ENCODE results near the gene PRKG1.
"Not testable (repeated sequence)": the region's sequence is repeated elsewhere in the genome, so short reads cannot be mapped to it uniquely, and the experiment has no call there.

DNA sequence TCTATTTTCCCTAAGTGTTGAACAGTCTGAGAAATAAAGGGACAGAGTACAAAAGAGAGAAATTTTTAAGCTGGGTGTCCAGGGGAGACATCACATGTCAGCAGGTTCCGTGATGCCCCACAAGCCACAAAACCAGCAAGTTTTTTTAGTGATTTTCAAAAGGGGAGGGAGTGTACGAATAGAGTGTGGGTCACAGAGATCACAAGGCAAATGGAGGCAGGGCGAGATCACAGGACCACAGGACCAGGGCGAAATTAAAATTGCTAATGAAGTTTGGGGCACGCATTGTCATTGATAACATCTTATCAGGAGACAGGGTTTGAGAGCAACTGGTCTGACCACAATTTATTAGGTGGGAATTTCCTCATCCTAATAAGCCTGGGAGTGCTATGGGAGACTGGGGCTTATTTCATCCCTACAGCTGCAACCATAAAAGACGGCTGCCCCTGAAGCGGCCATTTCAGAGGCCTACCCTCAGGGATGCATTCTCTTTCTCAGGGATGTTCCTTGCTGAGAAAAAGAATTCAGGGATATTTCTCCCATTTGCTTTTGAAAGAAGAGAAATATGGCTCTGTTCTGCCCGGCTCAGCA, 193.8 kb downstream of the PRKG1 start:
- TF ChIP-seq, protein P1, sequence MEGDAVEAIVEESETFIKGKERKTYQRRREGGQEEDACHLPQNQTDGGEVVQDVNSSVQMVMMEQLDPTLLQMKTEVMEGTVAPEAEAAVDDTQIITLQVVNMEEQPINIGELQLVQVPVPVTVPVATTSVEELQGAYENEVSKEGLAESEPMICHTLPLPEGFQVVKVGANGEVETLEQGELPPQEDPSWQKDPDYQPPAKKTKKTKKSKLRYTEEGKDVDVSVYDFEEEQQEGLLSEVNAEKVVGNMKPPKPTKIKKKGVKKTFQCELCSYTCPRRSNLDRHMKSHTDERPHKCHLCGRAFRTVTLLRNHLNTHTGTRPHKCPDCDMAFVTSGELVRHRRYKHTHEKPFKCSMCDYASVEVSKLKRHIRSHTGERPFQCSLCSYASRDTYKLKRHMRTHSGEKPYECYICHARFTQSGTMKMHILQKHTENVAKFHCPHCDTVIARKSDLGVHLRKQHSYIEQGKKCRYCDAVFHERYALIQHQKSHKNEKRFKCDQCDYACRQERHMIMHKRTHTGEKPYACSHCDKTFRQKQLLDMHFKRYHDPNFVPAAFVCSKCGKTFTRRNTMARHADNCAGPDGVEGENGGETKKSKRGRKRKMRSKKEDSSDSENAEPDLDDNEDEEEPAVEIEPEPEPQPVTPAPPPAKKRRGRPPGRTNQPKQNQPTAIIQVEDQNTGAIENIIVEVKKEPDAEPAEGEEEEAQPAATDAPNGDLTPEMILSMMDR (IDR thresholded peaks at IDR 0.05): not testable (repeated sequence)
- not testable (repeated sequence) for TF ChIP-seq POLR2A (IDR thresholded peaks at IDR 0.05; ENCODE audit: low read depth)

All from esophagus muscularis mucosa (tissue), 3 donors.